ENCODE measurements around the gene TGM6.

GRCh38 chr20:2342243-2342642, 38.5 kb upstream of the TGM6 start:
- TF ChIP-seq POLR2A (IDR thresholded peaks at IDR 0.05) = no peak
- TF ChIP-seq, protein P1, sequence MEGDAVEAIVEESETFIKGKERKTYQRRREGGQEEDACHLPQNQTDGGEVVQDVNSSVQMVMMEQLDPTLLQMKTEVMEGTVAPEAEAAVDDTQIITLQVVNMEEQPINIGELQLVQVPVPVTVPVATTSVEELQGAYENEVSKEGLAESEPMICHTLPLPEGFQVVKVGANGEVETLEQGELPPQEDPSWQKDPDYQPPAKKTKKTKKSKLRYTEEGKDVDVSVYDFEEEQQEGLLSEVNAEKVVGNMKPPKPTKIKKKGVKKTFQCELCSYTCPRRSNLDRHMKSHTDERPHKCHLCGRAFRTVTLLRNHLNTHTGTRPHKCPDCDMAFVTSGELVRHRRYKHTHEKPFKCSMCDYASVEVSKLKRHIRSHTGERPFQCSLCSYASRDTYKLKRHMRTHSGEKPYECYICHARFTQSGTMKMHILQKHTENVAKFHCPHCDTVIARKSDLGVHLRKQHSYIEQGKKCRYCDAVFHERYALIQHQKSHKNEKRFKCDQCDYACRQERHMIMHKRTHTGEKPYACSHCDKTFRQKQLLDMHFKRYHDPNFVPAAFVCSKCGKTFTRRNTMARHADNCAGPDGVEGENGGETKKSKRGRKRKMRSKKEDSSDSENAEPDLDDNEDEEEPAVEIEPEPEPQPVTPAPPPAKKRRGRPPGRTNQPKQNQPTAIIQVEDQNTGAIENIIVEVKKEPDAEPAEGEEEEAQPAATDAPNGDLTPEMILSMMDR (IDR thresholded peaks at IDR 0.05) = no peak
- TF ChIP-seq EP300 (IDR thresholded peaks at IDR 0.05) = no peak
- no peak for TF ChIP-seq POLR2AphosphoS5 (IDR thresholded peaks at IDR 0.05)

Measured in stomach (tissue), 4 donors.